Glutamatergic neuron (in vitro differentiated cells): Measurements from ENCODE around the gene SLIT3. TPM values are rescaled to one million over a fixed set of nuclear protein-coding genes. Genes with fewer than 3 reads are reported as not detected.

ENCODE experiments used
- DNase-seq: peaks from one replicate; pipeline ENCODE4 v3.0.0; 2022
- H3K27ac Mint-ChIP-seq: one replicate; pipeline ENCODE4 v1.8.0; 2020; ENCODE audit warnings: mild to moderate bottlenecking, mixed read lengths, inconsistent platforms; ENCODE audit not compliant: unreplicated experiment
- H3K27me3 Mint-ChIP-seq: one replicate; pipeline ENCODE4 v1.8.0; 2020; ENCODE audit warnings: mild to moderate bottlenecking, moderate library complexity, mixed read lengths, inconsistent platforms; ENCODE audit not compliant: unreplicated experiment
- H3K36me3 Mint-ChIP-seq: one replicate; pipeline ENCODE4 v1.8.0; 2020; ENCODE audit warnings: mild to moderate bottlenecking, mixed read lengths, inconsistent platforms; ENCODE audit not compliant: unreplicated experiment
- H3K4me1 Mint-ChIP-seq: one replicate; pipeline ENCODE4 v1.8.0; 2020; ENCODE audit warnings: mild to moderate bottlenecking, low read depth, mixed read lengths, inconsistent platforms; ENCODE audit not compliant: unreplicated experiment
- H3K4me3 Mint-ChIP-seq: one replicate; pipeline ENCODE4 v1.8.0; 2020; ENCODE audit warnings: mild to moderate bottlenecking, mixed read lengths, inconsistent platforms; ENCODE audit not compliant: unreplicated experiment
- H3K9me3 Mint-ChIP-seq: one replicate; pipeline ENCODE4 v1.8.0; 2020; ENCODE audit warnings: mild to moderate bottlenecking, moderate library complexity, mixed read lengths, inconsistent platforms; ENCODE audit not compliant: unreplicated experiment
- CTCF ChIP-seq: fragments of 200-600 bp; sonication (generic); IDR thresholded peaks from one replicate; pipeline ENCODE4 v1.5.0; 2021; ENCODE audit not compliant: partially characterized antibody, unreplicated experiment
- total RNA-seq: library from RNA; stranded (reverse); fragmentation: NEBNext Ultra II Directional; extraction: Animal tissue kit (Norgen Biotek cat#: 25700); gene quantifications from one replicate; pipeline ENCODE4 v1.2.1, GENCODE V29; 2021; ENCODE audit not compliant: unreplicated experiment

The SLIT3 gene
- total RNA-seq, 1 donor from 2014 or later = 11.5 TPM

- no peak overlapping the region for H3K4me3 Mint-ChIP-seq
- DNase-seq = no peak
- no peaks in the 10 kb centered on the region for H3K36me3 Mint-ChIP-seq
- no peaks in the 10 kb centered on the region for H3K27me3 Mint-ChIP-seq
- TF ChIP-seq CTCF = no peak
- H3K9me3 Mint-ChIP-seq = no peaks in the 10 kb centered on the region
- no peaks in the 10 kb centered on the region for H3K4me1 Mint-ChIP-seq
- no peak overlapping the region for H3K27ac Mint-ChIP-seq
These were observed 386.4 kb downstream of the SLIT3 start for GRCh38 chr5:168914491-168914890.

GRCh38 chr5:168910874-168911273 lies 390.1 kb downstream of the SLIT3 start:
- TF ChIP-seq CTCF = no peak
- Mint-ChIP-seq H3K4me1 (no peaks in the 10 kb centered on the region), H3K27ac (no peak overlapping the region)

GRCh38 chr5:168908207-168908606 lies 392.7 kb downstream of the SLIT3 start:
- Mint-ChIP-seq H3K27me3 (no peaks in the 10 kb centered on the region), H3K9me3 (no peaks in the 10 kb centered on the region), H3K27ac (no peak overlapping the region), H3K4me3 (no peak overlapping the region), H3K4me1 (no peaks in the 10 kb centered on the region), H3K36me3 (no peaks in the 10 kb centered on the region)
- no peak for TF ChIP-seq CTCF
- DNase-seq = no peak

More at GRCh38 chr5:168910874-168911273, 390.1 kb downstream of the SLIT3 start:
- Mint-ChIP-seq H3K4me3 (no peak overlapping the region), H3K9me3 (no peaks in the 10 kb centered on the region), H3K27me3 (no peaks in the 10 kb centered on the region), H3K36me3 (no peaks in the 10 kb centered on the region)
- no peak for DNase-seq

- TF ChIP-seq CTCF = no peak
- Mint-ChIP-seq H3K4me3 (no peak overlapping the region), H3K9me3 (no peaks in the 10 kb centered on the region), H3K4me1 (peaks cover 6% of the 10 kb centered on the region), H3K36me3 (no peaks in the 10 kb centered on the region), H3K27ac (no peak overlapping the region), H3K27me3 (peaks cover 6% of the 10 kb centered on the region)
- no peak for DNase-seq
These were observed 397.9 kb downstream of the SLIT3 start for GRCh38 chr5:168903061-168903460.

GRCh38 chr5:168899673-168900072 lies 401.3 kb downstream of the SLIT3 start:
- DNase-seq = no peak
- Mint-ChIP-seq H3K27ac (no peak overlapping the region), H3K9me3 (no peaks in the 10 kb centered on the region), H3K36me3 (no peaks in the 10 kb centered on the region), H3K27me3 (peaks cover 8% of the 10 kb centered on the region), H3K4me3 (no peak overlapping the region), H3K4me1 (peaks cover 14% of the 10 kb centered on the region)
- no peak for TF ChIP-seq CTCF
